ENCODE measurements around the gene GVQW3.
A peak's percentile ranks its signal among the peaks of the same experiment; 100 is the strongest.

GVQW3 gene

DNA sequence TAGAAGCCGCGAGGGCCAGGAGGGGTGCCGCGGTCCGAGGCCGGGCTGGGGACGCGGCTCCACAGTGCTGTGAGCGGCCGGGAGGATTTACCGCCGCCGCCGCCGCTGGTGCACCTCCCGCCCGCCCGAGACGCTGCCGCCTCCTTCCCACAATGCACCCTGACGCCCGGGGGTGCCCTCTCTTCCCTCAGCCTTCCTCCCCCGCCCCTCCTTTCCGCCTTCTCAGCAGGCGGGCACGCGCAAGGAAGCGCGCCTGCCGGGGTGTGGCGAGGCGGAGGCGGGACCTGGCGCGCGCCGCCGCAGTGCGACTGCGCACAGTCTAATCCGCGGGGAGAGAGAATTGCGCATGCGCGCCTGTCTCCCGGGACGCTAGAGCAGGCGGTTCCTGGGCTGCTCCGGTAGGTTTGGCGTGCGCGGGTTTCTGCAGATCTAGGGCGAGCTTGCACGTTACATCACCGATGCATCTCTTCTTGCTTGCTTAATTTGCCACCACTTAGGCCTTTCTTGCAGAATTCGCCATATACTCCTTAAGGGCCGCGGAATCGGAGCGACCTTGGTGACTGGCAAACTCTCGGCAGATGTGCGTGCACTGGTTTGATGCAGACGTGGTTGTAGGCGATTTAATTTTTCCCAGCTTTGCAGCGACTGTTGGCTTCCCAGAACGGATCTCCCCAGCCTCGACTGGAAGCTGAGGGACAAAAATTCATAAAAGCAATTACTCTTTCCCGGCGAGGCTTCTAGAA lies at the start of gene GVQW3, which contains the start of gene THAP12:
GVQW3 (plus strand) TSS at position 347 of the 743 bp plus-strand sequence. CDS start 506 bp downstream, outside the sequence.
THAP12 (minus strand) TSS at position 156 of the 743 bp plus-strand sequence. CDS start 296 bp downstream, outside the sequence.
- DNase-seq, result peak; percentile 96

DNA sequence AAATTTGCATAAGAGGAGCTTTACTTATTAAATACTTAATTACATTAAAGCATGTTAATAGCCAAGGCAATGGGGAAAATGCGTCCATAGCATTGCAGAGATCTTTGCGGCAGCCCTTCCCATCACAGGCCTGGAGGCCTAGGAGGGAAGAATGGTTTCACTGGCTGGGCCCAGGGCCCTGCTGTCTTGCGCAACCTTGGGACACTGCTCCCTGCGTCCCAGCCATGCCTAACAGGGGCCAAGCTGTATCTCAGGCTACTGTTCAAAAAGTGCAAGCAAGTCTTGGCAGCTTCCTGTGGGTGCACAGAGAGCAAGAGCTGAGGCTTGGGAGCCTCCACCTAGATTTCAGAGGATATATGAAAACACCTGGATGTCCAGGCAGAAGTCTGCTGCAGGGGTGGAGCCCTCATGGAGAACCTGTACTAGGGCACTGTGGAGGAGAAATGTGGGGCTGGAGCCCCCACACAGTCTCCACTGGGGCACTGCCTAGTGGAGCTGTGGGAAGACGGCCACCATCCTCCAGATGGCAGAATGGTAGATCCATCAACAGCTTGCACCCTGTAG lies 46.2 kb upstream of the GVQW3 start:
- DNase-seq, result no peak

DNA sequence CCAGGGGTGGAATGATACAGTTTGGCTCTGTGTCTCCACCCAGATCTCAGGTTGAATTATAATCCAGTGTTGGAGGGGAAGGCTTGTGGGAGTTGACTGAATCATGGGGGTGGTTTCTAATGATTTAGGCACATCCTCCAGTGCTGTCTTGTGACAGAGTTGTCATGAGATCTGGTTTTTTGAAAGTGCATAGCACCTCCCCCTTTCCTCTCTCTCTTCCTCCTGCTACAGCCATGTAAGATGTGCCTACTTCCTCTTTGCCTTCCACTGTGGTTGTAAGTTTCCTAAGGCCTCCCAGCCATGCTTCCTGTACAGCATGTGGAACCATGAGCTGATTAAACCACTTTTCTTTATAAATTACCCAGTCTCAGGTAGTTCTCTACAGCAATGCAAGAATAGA lies 45.3 kb upstream of the GVQW3 start:
- no peak for DNase-seq

DNA sequence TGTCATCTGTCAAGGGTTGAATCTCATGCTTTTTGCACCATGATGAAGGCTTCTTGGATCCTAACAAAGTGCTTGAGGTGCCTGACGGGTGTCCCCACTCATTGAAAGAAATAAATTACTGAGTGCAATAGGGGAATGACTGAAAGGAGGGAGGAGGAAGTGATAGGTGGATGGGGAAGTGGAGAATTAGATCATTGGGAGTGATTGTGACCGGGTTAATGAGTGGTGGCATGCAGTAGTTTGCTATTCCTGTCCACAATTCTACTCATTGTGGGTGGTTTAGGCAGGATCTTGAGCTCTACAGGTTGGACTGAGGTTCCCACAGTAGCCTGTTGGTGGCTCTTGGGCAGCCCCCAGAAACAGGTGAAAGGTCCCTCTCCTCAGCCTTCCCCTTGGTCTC lies 44.5 kb upstream of the GVQW3 start:
- DNase-seq, result no peak

DNA sequence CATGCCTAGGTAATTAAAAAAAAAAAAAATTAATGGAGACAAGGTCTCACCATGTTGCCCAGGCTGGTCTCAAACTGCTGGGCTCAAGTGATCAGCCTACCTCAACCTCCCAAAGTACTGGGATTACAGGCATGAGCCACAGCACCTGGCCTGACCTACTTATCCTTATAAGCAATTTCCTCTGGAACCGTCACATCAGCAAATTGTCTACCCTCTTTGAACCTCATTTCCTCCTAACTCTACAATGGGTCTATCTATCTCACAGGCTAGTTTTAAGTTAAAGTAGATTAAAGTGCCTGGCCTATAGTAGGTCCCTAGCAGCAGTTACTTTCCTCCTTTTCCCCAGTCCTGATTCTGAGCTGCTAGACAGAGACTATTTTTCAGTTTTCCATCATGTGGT lies 43.7 kb upstream of the GVQW3 start:
- no peak for DNase-seq

DNA sequence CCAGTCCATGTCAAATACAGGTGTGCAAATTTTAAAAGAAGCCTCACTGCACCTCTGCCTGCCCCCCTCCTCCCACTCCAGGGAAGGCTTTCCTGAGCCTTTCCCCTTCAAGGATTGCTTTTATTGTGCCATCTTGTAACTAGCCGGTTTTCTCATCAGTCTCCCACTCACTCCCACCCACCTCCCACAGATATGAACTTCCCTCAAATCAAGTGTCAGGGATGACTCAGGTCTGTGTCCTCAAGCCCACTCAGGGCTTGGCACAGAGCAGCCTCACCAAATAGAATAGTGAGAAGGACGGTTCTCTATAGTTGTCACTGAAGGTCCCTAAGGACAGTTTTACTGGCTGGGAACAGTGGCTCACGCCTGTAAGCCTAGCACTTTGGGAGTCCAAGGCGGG lies 43.2 kb upstream of the GVQW3 start:
- DNase-seq, result no peak

DNA sequence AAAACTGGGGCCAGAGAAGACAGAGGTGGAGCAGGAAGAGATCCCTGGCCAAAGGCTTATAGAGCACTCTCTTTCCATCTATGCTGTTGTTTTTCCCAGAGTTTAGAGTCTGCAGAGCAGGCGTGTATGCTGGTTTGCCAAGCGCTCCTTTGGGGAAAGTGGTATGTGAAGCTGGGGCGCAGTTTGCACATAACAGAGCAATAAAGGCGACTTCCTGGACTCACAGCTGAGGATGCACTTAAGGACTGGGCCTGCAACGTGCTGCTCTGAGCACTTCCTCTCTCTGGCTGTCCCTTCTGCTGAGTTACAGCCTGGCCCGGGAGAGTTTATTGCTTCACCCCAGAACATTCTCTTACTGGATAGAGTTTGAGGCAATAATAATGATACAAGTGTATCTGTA lies 41.9 kb upstream of the GVQW3 start:
- no peak for DNase-seq

DNA sequence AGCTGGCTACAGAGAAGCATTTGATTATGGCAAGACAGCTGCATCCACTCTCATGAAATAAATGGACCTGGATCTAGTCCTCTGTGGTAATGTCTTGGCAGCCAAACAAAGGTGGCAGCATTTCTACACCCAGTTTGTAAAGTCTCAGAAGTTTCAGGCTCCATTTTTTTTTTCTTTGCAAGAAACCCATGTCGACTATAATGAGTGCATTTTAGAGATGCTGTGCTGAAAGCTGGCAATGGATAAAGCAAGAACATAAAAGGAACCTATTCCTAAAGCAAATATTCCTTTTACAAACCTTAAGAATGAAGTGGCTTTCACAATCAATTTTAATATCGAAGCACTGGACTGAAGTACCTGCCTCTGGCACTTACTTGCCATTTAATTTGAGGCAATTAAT lies 33.7 kb upstream of the GVQW3 start:
- DNase-seq, result no peak

DNA sequence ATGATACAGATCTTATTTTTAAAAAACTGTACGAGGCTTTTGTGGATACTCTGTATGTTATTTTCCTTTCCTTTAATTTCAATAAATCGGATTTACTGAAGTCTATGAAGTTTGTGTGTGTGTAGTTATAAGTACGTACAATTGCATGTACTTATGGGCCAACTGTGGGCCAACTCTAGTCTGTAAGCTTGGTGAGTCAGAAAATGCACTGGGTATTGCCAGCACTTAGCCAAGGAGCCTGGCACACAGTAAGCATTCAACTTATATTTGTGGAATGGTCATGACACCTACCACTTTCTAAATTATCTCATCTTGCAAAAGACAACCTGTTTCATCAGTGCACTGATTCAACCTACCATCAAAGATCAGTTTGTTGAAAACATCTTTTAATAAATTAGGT lies 32.8 kb upstream of the GVQW3 start:
- DNase-seq, result no peak

DNA sequence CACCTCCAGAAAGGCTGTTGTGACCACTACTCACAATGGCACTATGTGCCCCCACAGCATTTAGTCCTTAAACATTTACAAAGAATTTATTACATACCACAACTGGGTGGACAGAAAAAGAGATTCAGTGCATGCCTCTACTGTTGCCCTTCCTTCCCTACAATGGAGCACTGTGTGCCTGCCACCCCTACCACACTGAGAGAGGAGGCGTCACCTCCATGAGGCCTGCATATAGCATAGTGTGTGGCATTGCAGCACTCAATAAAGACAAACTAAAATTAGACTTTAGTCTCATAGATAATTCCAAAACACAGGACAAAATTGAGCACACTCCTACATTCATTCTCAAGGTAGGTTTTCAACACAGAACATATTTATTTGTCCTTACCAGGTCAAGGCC lies 26.0 kb upstream of the GVQW3 start:
- DNase-seq, result no peak

DNA sequence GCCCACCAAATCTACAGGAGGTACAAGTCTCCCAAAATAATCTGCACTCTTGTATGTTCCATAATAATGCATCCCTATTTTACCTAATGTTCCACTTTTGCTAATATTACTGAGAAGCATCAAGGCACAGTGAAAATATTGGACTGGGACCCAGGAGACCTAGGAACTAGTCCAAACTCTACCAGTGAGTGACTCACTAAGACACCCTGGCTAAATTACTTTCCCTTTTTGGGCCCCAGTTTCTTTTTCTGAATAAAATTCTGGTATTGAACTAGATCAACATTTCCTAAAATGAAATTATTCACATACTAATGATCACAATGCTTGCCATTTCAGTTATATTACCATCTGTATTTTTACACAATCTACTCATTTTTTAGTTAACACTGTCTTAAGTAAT lies 19.7 kb upstream of the GVQW3 start:
- no peak for DNase-seq

DNA sequence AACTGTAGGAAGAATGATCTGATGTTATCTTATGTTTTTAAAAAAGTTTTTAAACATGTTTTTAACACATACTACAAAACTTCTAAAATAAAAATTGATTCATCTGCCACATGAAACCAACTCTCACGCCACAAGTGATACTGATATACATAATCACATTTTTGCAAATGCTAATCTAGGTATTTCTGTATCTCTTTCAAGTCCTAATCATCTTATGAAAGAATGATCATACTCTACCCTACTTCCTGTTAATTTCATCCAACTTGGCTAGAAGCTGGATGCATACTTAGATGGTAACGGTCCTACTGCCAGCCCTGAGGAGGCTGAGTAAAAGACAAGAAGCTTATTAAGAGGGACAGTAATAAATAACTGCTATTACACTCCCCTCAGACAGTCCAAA lies 19.3 kb upstream of the GVQW3 start:
- no peak for DNase-seq

DNA sequence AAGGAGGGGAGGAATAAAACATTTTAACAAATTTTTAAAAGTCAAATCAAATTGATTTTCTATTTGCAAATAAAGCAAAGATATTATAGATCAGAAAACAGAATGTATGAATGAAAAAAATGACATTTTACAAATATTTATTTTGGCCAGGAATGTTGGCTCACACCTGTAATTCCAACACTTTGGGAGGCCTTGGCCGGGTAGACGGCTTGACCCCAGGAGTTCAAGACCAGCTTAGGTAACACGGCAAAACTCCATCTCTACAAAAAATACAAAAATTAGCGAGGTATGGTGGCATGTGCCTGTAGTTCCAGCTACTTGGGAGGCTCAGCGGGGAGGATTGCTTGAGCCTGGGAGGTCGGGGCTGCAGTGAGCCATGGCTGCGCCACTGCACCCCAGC lies 18.4 kb upstream of the GVQW3 start:
- no peak for DNase-seq

DNA sequence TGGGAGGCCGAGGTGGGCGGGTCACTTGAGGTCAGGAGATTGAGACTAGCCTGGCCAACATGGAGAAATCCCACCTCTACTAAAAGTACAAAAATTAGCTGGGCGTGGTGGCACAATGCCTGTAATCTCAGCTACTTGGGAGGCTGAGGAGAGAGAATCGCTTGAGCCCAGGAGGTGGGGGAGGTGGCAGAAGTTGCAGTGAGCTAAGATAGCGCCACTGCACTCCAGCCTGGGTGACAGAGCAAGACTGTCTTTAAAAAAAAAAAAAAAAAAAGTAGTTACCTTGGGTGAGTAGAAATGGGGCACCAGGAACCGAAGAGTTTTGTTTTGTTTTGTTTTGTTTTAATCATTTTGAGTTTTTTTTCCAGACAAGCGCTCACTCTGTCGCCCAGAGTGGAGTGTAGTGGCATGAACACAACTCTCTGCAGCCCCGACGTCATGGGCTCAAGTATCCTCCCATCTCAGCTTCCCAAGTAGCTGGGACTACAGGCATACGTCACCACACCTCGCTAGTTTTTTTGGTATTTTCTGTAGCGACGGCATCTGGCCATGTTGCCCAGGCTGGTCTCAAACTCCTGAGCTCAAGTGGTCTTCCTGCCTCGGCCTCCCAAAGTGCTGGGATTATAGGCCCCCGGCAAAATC lies 16.0 kb upstream of the GVQW3 start:
- peak; percentile 50 for DNase-seq

DNA sequence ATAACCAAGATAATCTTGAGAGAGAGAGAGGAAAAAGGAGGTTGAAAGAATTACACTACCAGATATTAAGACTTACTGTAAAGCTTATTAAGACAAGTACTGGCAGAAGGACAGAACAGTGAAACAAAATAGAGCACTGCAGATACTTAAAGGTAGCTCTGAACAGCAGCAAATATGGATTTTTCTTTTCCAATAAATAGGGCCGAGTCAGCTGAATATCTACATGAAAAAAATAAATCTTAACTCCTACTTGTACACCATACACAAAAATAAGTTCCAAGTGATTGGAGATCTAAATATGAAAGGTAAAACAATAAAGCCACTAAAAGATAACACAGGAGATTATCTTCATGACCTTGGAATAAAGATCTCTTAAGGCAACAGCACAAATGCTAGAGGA lies 12.6 kb upstream of the GVQW3 start:
- DNase-seq, result no peak

DNA sequence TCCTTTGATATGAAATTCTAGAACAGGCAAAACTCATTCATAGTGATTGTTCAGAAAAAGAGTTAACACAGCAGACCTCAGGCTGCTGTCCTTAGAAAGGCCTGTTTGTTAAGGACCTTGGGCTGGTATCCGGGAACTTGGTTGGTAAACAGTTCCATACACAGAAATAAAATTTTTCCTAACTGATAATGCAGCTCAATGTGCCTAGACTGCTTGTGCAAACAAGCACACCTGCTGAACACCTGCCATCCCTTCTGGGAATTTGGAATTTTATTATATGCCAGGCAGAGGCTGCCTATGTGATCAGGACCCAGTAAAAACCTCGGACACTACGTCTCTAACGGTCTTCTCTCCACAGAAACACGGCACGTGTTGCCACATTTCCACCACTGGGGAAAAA lies 11.7 kb upstream of the GVQW3 start:
- no peak for DNase-seq

DNA sequence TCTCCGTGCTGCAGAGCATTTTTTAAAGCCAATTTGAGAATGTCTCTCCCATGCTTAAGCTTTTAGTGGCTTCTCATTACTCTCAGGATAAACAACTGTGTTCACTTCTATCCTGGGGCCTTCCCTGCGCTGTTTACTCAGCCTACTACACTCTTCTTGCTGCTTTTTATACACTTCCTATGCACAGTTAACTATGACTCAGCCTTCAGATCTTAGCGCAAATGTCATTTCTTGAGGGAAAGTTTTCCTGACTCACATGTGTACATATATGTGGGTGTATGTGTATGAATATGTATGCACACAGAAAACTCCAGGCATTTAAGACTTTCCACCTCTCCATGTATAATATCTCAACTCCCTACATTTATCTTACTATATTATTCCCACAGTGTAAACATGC lies 10.0 kb upstream of the GVQW3 start:
- DNase-seq, result no peak

DNA sequence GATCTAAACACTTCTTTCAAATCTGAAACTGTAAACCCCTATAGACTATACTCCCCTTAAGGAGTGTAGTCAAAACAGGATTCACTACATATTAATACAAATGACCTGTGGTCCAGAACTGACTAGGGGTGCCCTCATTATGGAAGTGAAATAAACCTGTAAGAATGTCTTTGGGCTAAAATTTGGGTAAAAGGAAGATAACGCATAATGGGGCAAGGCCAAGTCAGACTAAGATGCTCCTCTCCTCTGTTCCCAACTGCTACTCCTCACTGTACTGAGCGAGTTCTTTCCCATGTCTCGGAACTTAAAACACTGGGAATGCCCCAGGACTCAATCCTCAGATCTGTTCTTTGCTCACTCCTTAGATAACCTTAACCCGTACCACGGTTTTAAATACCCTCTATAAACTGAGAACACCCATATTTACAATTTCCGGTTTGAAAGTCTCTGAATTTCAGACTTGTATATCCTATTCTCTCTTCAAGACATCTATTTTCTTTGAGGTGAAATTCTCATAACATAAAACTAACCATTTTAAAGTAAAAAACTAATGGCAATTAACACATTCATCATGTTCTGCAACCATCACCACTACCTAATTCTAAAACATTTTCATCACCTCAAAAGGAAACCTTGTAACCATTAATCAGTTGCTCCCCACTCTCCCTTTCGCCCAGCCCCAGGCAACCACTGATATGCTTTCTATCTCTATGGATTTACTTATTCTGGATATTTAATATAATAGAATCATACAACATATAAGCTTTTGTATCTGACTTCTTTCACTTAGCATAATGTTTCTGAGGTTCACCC lies 4.2 kb upstream of the GVQW3 start:
- DNase-seq, result no peak

DNA sequence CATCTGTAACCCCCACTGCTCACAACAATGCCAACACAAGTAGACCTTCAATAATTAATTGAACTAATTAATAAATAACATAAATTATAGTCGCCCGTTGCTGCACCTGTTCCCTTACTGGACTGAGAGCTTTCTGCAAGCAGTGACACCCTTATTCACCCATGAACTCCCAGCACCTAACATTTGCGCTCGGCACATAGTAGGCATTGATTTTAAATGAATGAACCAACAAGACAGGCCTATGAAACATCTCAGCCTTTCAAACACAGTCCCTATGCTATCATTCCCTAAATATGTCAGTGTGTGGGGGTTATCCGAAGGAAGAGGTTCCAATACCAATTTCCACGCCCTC lies 1.3 kb upstream of the GVQW3 start:
- DNase-seq, result no peak

DNA sequence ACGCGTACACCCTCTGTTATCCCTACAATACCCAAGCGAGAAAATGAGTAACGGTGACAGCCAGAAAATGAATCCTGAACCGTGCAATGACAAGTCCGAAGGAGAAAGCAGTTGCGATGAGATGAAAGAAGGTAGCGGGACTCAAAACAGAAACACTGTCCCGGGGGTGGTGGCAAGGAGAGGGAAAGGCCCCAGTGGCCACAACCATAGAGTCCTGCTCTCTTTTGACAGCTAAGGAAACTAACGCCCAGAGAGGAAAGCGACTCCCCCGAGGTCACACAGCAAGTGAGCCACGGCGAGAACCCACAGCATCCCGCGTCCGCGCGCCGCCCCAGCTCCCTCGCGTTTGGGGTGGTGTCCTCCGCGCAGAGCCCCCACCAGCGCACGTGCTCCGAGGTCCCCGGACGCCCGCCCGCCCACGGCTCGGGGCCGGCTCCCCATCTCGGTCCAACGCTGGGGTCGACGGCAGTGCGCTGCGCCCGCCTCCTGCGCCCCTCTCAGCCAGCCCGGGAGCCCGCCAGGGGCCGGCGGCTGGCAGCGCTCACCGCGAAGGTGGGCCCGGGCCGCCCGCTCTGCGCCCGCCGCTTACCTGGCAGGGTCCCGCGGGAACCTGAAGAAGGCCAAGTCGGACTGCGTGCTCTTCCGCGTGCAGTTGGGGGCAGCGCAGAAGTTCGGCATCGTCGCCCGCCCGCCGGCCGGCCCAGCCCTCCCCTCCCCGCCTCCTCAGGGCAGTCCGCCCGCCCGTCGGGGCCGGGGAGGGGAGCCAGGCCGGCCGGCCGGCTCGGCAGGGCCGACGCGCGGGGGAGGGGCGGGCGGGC lies 755 bp upstream of the GVQW3 start:
- peak; percentile 38 for DNase-seq

DNA sequence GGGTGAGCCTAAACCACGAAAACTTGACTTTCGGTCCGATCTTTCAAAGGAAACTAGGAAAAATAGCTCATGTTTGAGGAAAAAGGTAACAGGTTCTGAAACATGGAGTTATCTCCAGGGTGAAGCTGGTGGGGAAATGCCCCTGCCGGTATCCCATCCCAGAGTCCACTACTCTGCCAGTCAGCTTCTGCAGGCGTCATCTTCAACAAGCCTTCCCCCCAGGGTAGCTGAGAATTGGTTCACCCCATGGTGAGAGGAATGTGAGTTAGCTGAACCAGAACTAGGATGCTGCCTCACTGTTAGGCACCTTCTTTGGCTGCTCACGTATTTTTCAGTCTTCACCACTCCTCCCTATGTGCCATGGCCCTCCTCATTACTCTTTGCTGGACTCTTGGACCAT lies 1.1 kb downstream of the GVQW3 start:
- DNase-seq, result no peak

DNA sequence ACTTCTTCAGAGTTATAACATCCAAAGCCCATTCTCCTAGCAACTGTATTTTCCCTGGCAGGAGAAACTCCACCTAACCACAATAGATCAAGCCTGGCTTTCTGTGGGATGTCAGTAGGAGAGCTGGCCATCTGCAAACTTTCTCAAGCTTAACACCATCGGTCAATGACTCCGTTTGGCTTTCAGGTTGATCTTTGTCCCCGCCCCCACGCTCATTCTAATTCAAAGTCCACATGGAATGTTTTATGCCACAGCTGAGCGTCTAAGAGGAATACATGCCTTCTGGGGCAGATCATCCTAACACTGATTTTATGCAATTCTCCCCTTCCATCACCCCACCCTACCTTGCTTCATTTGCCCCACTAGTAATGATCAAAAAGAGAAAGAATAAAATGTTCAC lies 4.8 kb downstream of the GVQW3 start:
- no peak for DNase-seq

DNA sequence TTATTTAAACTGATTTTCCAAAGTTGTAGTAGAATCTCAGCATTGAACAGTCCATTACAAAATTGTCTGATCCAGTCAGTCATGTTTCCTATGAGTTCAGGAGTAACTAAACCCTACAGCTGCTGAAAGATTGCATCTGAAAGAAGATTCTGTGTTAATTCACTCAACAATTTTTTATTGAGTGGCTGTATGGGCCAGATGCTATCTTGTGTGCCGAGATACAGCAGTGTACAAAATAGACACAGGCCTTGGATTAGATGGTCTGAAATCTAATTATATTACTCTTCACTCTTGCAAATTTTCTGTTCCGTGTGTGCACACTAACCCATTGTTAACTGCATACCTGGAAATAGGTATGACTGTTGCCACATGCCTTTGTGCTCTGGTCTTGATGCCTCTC lies 7.3 kb downstream of the GVQW3 start:
- DNase-seq, result no peak

All from hematopoietic multipotent progenitor cell treated with erythropoietin and hydrocortisone succinate and interleukin-3 and kit ligand, for 8 days (in vitro differentiated cells).